ENCODE data around the gene KLRF1. TPM values are rescaled to one million over a fixed set of nuclear protein-coding genes. Genes with fewer than 3 reads are reported as not detected.

Gene KLRF1
- total RNA-seq, 4 donors from 2014 or later, result 0.35 to 0.99 (median 0.37) TPM

- DNase-seq, result no peak
- TF ChIP-seq CTCF (IDR thresholded peaks at IDR 0.05), result no peak
- TF ChIP-seq POLR2A (IDR thresholded peaks at IDR 0.05), result no peak
- H3K27me3 ChIP-seq, result no peaks in the 10 kb centered on the region
- no peak overlapping the region for H3K27ac ChIP-seq
- no peaks in the 10 kb centered on the region for H3K36me3 ChIP-seq
- no peak overlapping the region for H3K4me3 ChIP-seq
- intact Hi-C loops (cut with DNase I), result no loop called here
- H3K4me1 ChIP-seq, result peaks cover 0 to 23% (median 0%) of the 10 kb centered on the region in 3 donors
- WGBS, 2 donors, result 74 to 82% methylated on average over 4 of the region's 4 CpGs
- H3K9me3 ChIP-seq, result no peaks in the 10 kb centered on the region
These were observed 53.3 kb downstream of the KLRF1 start for GRCh38 chr12:9880532-9881078.

GRCh38 chr12:9881246-9881645 is 54.0 kb downstream of the KLRF1 start, which contains the start of gene KLRF2:
Gene KLRF2, plus strand, starts transcription at chr12:9881489. Its CDS starts 107 bp downstream, at chr12:9881596.
- Histone ChIP-seq H3K27ac (peak within 1 kb of the TSS in 1 of 4 donors; percentile 2), H3K4me3 (no peak within 1 kb of the TSS), H3K9me3 (no peaks in the 10 kb centered on the region), H3K36me3 (no peaks in the 10 kb centered on the region), H3K27me3 (no peaks in the 10 kb centered on the region), H3K4me1 (peaks cover 0 to 23% (median 0%) of the 10 kb centered on the region in 3 donors)
- no peak for DNase-seq
- WGBS, 2 donors, result 94 to 96% methylated on average over 3 of the region's 3 CpGs
- TF ChIP-seq POLR2A (IDR thresholded peaks at IDR 0.05) (no peak), CTCF (IDR thresholded peaks at IDR 0.05) (no peak)
- intact Hi-C loops (cut with DNase I), result no loop called here

GRCh38 chr12:9881988-9882387 is 54.7 kb downstream of the KLRF1 start:
- intact Hi-C loops (cut with DNase I), result no loop called here
- peaks cover 0 to 23% (median 0%) of the 10 kb centered on the region in 3 donors for H3K4me1 ChIP-seq
- DNase-seq, result no peak
- WGBS, 2 donors, result 75 to 88% methylated on average over 5 of the region's 5 CpGs
- no peak overlapping the region for H3K4me3 ChIP-seq
- H3K27ac ChIP-seq, result peak overlapping the region in 1 of 4 donors; percentile 2
- H3K36me3 ChIP-seq, result no peaks in the 10 kb centered on the region
- H3K9me3 ChIP-seq, result no peaks in the 10 kb centered on the region
- H3K27me3 ChIP-seq, result no peaks in the 10 kb centered on the region
- TF ChIP-seq CTCF (IDR thresholded peaks at IDR 0.05) (no peak), POLR2A (IDR thresholded peaks at IDR 0.05) (no peak)

- Histone ChIP-seq H3K9me3 (no peaks in the 10 kb centered on the region), H3K36me3 (no peaks in the 10 kb centered on the region), H3K27ac (peak overlapping the region in 2 of 4 donors; percentile 1 to 5), H3K27me3 (no peaks in the 10 kb centered on the region), H3K4me3 (no peak overlapping the region), H3K4me1 (peaks cover 0 to 23% (median 0%) of the 10 kb centered on the region in 3 donors)
- TF ChIP-seq POLR2A (IDR thresholded peaks at IDR 0.05), result no peak
- TF ChIP-seq CTCF (IDR thresholded peaks at IDR 0.05), result no peak
- intact Hi-C loops (cut with DNase I), result no loop called here
- DNase-seq, result no peak
These were observed 55.9 kb downstream of the KLRF1 start for GRCh38 chr12:9883175-9883574.

- no peak for DNase-seq
- intact Hi-C loops (cut with DNase I), result no loop called here
- 53% methylated on average over 4 of the region's 4 CpGs for WGBS, 2 donors
- TF ChIP-seq POLR2A (IDR thresholded peaks at IDR 0.05), result no peak
- no peak for TF ChIP-seq CTCF (IDR thresholded peaks at IDR 0.05)
- H3K27ac ChIP-seq, result no peak overlapping the region
- peaks cover 0 to 5% (median 0%) of the 10 kb centered on the region in 3 donors for H3K4me1 ChIP-seq
- no peak overlapping the region for H3K4me3 ChIP-seq
- no peaks in the 10 kb centered on the region for H3K27me3 ChIP-seq
- no peaks in the 10 kb centered on the region for H3K9me3 ChIP-seq
- H3K36me3 ChIP-seq, result no peaks in the 10 kb centered on the region
These were observed 61.5 kb downstream of the KLRF1 start for GRCh38 chr12:9888665-9889273.

Other genes starting within 250 kb of the KLRF1 start
- 1 to 10 TPM in 1 of 4 donors, under 1 TPM in 2, not detected in 1; 0.70 to 2.7 (median 0.97) TPM for gene KLRB1, start 219.6 kb upstream of the KLRF1 start, total RNA-seq
- gene CLEC2D, start 157.8 kb upstream of the KLRF1 start, total RNA-seq, result 10 to 100 TPM in 1 of 4 donors, 1 to 10 TPM in 3; 1.6 to 11.8 (median 4.3) TPM
- 1 to 10 TPM in 1 of 4 donors, not detected in 3; 1.1 TPM for gene CLECL1, start 94.4 kb upstream of the KLRF1 start, total RNA-seq
- 1 to 10 TPM in 3 of 4 donors, under 1 TPM in 1; 0.99 to 6.7 (median 2.7) TPM for gene CD69, start 66.6 kb upstream of the KLRF1 start, total RNA-seq
- 10 to 100 TPM in 3 of 4 donors, 1 to 10 TPM in 1; 6.0 to 29.4 (median 14.9) TPM for gene CLEC2B, start 41.9 kb downstream of the KLRF1 start, total RNA-seq
- not detected for gene KLRF2, start 54.0 kb downstream of the KLRF1 start, total RNA-seq
- not detected for gene CLEC2A, start 104.9 kb downstream of the KLRF1 start, total RNA-seq
- gene CLEC12A, start 143.9 kb downstream of the KLRF1 start, total RNA-seq, result 1 to 10 TPM in 1 of 4 donors, under 1 TPM in 1, not detected in 2; 0.64 to 1.5 TPM
- not detected for gene CLEC1B, start 171.6 kb downstream of the KLRF1 start, total RNA-seq
- not detected for gene CLEC12B, start 183.1 kb downstream of the KLRF1 start, total RNA-seq
- gene CLEC9A, start 203.2 kb downstream of the KLRF1 start, total RNA-seq, result not detected